ENCODE results near the gene WAC.
"Not testable (repeated sequence)": the region's sequence is repeated elsewhere in the genome, so short reads cannot be mapped to it uniquely, and the experiment has no call there.

The WAC gene

DNA sequence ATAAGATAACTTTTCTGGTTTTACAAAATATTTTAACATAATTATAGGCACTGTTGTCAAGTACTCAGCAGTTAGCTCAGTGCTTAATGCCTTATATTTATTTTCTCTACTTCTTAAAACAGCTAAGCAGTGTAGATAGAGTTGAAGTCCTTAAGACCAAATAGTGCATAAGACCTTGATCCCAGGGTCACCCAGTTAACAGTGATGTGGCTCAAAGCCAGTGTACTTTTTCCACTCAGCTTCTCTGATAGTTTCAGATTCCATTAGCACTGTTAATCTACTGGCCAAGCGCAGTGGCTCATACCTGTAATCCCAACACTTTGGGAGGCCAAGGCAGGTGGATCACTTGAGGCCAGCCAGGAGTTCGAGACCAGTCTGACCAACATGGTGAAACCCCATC lies 83.6 kb downstream of the WAC start:
- DNase-seq (ENCODE audit: low spot score) = no peak

DNA sequence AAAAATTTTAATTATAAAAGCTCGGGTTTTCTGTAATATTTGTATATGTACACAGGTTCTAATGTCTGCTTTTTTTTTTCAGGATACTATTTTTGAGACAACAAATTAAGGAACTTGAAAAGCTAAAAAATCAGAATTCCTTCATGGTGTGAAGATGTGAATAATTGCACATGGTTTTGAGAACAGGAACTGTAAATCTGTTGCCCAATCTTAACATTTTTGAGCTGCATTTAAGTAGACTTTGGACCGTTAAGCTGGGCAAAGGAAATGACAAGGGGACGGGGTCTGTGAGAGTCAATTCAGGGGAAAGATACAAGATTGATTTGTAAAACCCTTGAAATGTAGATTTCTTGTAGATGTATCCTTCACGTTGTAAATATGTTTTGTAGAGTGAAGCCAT lies 86.5 kb downstream of the WAC start:
- DNase-seq (ENCODE audit: low spot score) = no peak

DNA sequence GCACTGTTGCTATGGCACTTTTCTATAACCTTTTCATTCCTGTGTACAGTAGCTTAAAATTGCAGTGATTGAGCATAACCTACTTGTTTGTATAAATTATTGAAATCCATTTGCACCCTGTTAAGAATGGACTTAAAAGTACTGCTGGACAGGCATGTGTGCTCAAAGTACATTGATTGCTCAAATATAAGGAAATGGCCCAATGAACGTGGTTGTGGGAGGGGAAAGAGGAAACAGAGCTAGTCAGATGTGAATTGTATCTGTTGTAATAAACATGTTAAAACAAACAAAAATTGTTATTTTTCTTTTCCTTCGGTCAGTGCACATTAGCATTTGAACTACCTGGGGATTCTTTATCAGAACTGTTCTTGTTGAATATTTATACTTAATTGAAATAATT lies 87.3 kb downstream of the WAC start:
- no peak for DNase-seq (ENCODE audit: low spot score)

DNA sequence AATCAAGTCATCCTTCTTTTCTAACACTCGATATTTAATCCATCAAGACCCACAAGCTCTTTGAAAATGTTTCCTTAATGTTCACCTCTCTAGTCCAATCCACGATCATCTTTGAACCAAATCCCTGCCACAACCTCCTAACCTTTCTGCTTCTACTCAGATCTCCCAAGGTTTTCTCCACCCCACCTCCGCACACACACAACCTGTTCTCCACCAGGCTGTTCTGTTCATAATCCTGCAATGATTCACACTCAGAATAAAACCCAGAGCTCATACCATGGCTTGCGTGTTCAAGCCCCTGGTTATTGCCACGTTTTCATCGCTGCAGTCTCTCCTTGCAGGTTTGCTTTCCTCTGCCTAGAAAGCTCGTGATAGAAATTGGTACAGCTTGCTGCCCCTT lies 90.6 kb downstream of the WAC start:
- no peak for DNase-seq (ENCODE audit: low spot score)

DNA sequence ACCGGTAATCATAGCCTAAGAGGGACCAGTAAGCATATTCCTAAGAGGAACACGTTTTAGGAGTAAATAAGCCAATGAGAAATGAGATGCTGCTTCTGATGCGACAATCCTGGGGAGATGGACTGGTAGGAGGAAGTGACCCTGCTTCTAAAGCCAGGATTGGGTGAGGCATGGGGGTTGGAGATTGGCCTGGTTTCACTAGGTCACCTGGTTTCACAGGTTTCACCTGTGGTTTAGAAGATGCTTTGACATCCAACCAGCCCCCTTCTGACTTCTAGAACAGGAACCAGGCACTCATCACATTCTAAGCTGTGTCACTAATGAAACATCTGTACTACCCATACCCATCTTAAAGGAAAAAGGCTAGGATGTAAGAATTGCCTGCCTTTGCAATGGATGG lies 91.4 kb downstream of the WAC start:
- DNase-seq (ENCODE audit: low spot score) = no peak

DNA sequence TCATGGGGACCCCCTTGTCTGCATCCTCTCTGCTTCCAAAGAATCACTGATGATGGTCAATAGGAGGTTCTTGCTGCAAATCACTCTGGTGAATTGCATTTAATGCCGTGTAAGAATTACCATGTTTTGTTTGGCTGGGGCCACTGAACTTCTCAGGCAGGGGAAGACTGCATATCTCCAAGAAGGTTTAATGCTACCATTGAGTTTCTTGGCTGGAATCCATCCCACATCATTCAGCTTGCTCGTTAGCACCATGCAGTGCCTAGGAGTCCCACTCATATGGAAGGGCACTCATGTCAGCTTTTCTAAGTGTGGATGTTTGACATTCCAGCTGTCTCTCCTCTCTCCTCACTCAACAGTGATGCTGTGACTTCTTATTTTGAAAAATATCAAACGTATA lies 94.2 kb downstream of the WAC start:
- no peak for DNase-seq (ENCODE audit: low spot score)

DNA sequence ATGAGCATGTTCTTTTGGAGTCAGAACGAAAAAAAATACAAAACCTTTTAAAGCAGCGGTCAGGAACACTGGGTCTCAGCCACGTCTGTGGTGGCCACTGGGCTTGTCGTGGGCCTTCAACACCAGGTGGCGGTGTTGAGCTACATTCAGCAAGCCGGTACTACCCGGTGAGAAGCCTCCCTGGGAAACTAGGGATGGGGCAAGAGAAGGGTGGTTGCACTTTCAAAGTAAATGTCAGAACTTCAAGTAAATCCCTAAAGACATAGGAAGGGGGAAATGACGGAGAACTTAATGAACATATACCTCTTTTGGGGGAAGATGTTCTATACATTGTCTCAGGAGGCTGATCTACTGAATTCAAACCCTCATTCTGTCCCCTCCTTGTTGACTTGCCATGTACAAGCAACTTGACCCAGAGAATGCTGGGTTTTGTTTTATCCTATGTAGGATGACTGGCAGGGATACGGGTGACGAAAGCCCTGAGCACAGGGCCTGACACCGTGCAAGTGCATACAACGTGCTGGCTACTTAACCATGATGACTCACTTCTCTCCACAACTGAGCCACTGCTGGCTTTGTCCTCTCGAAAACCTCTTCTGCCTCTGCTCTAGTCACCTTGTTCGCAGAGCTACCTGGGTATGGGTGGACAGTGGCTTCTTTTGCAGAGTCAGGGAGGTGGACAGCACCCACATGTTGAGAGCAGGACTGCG lies 95.4 kb downstream of the WAC start:
- DNase-seq (ENCODE audit: low spot score) = peak; percentile 78

DNA sequence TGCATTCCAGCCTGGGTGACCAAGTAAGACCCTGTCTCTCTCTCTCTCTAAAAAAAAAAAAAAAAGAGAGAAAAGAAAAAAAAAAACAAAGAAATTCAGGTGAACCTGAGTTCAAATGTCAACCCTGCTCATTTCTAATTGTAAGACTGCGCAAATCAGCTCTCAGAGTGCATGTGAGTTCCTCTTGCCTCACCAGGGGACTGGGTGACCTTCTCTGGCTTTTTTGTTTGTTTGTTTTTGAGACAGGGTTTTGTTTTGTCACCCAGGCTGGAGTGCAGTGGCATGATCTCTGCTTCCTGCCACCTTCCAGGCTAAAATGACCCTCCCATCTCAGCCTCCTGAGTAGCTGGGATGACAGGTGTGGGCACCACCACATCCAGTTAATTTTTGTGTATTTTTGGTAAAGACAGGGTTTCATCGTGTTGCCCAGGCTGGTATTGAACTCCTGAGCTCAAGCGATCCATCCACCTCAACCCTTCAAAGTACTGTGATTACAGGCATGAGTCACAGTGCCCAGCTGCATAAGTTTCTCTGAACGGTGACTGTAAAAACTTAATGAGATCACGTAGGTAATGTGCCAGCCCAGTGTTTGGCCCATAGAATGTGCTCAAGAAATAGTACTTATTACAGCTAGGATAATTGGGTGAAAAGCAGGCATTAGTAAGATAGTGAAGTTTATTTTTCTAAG lies 99.1 kb downstream of the WAC start:
- DNase-seq (ENCODE audit: low spot score) = no peak

DNA sequence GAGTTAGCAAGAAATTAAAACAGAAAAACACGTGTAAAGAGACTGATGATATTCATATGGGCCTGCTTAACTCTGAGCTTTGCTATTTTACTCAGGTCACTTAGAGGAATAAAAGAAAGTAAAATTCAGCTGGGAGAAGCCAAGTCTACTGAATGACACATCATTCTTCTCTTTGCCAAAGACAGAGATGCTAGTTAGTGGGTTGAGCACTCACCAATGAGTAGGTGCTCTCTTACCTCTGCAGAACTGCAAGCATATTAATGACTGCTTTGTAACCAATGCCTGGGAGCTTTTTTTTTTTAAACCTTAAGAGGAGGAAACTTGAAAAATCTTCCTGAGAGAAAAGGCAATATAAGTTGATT lies 99.6 kb downstream of the WAC start:
- DNase-seq (ENCODE audit: low spot score) = no peak

DNA sequence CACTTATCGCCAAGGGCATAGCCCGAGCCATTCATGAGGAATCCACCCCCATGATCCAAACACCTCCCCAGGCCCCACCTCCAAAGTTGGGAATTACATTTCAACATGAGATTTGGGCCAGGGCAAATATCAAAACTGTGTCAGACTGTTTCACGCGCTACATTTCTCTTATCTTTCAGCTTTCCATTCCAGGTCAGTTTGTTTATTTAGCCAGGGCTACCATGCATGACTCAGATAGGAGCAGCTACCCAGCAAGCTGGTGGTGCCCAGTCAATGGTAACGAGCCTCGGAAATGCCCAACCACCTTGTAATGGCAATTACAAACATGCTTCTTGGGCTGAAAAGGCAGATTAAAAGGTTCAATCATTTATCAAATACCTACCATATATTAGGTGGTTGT lies 100.8 kb downstream of the WAC start:
- no peak for DNase-seq (ENCODE audit: low spot score)

DNA sequence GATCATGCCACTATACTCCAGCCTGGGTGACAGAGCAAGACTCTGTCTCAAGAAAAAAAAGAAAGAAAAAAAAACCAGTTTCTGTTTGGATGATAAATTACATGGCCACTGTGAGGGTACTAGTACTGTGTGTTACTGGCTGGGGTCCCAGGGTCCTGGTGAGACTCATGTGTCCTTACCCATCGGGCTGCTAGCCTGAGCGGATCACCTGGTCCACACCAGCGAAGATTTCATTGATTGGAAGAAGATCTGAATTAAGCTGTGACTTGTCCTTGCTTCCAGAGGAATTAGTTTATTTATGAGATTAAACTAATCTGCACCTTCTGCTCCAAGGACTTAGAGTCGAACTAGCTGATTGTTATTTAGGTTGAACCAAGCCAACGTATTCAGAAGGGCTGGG lies 104.4 kb downstream of the WAC start:
- DNase-seq (ENCODE audit: low spot score) = no peak

DNA sequence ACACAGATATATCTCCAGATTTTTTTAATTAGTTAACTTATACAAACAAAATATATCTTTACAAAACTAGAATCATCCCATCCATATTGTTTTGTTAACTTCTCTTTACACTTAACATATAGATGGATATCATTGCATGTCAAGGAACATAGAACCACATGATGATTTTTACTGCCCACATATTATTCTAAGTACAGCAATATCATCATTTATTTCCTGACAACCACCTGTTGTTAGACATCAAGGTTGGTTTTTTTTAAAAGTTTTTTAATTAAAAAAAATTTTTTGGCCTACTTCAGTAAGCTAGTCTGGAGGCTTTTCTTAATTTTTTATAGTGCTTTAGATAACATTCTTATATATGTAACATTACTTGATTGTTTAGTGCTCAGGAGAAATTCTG lies 105.5 kb downstream of the WAC start:
- DNase-seq (ENCODE audit: low spot score) = no peak

DNA sequence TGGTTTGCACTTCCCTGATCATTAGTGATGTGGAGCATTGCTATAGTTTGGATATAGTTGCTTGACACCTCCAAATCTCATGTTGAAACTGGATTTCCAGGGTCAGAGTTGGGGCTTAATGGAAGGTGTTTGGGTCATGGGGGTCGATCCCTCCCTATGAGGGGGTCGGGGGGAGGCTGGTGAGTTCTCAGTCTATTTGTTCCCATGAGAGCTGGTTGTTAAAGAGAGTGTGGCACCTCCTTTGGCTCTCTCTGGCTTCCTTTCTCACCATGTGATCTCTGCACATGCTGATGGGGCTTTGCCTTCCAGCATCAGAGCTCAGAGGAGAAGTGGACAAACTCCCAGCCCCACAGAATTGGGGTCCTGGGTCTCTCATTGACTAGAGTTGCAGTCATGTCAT lies 107.6 kb downstream of the WAC start:
- DNase-seq (ENCODE audit: low spot score) = no peak

DNA sequence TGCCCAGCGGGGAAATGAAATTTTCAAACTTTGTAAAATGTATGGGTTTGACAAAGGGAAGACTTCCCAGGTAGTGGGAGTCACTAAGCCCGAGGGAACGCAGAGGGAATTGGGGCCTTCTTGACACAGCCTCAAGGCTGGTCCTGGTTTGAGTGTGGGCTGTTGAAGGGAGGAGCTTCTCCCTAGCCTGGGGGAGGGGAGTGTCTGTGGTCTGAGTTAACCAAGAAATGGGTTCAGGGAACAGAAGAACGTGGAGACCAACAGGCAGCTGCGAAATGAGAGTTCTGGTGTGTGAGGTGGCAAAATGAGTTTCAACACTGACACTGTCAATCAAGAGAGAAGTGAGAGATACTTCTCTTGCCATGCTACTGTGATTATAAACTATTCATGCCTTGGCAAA lies 111.7 kb downstream of the WAC start:
- DNase-seq (ENCODE audit: low spot score) = no peak

DNA sequence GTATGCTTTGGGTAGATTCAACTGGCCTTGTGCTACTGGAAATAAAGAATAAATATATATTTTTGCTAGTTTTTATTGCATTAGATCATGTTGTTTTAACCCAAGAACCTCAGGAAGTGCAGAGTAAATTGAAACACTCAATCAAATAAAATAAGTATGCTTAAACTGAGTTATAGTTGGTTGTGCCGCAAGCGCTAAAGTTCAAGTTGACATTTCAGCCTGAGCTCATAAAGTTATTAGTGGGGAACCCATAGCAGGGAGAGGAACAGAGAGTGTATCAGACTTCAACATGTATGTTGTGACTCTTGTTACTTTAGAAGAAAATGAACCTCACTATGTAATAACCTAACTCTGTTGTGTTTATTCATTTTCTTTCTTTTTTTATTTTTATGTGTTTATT lies 119.2 kb downstream of the WAC start:
- DNase-seq (ENCODE audit: low spot score) = no peak

DNA sequence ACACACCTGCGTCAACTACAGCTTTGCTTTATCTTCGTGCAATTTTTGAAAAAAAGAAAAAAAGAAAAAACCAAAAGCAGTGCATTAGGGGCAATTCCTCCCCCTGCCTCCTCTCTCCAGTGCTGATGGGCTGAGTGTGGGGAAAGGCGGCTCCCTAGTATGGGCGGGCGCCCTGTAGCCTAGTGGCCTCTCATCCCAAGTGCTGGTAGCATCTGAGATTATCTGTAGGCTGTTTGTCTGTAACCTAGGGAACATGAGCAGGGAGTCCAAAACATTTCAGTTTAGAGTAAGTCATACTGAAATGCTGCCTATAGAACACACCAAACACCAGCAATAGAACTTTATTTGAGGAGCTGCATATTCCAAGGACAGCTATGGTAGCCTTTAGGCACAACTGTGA lies 119.8 kb downstream of the WAC start:
- no peak for DNase-seq (ENCODE audit: low spot score)

DNA sequence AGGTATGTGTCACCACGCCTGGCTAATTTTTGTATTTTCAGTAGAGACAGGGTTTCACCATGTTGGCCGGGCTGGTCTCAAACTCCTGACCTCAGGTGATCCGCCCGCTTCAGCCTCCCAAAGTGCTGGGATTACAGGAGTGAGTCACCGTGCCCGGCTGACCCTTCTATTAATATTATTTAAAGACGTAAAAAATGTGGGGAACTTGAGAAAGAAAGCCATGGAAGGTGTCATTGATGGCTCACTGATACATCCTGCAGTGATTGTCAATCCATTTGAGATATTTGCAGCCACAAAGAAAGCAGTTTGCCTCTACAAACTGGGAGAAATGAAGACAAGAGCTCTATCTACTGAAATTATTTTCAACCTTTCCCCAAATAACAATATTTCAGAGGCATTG lies 125.9 kb downstream of the WAC start:
- not testable (repeated sequence) for DNase-seq (ENCODE audit: low spot score)

DNA sequence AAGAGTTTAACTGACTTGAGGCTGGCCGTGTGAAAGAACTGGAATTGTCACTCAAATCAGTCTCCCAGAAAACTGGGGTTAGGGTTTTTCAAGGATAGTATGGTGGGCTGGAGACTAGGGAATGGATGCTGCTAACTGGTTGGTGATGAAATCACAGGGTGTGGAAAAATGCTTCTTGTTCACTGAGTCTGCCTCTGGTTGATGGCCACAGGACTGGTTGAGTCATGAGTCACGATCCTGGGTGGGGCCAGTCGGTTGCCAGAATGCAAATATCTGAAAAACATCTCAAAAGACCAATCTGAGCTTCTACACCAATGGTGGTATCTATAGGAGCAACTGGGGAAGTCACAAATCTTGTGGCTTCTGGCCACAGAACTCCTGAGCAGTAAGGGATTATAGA lies 128.1 kb downstream of the WAC start:
- DNase-seq (ENCODE audit: low spot score) = no peak

DNA sequence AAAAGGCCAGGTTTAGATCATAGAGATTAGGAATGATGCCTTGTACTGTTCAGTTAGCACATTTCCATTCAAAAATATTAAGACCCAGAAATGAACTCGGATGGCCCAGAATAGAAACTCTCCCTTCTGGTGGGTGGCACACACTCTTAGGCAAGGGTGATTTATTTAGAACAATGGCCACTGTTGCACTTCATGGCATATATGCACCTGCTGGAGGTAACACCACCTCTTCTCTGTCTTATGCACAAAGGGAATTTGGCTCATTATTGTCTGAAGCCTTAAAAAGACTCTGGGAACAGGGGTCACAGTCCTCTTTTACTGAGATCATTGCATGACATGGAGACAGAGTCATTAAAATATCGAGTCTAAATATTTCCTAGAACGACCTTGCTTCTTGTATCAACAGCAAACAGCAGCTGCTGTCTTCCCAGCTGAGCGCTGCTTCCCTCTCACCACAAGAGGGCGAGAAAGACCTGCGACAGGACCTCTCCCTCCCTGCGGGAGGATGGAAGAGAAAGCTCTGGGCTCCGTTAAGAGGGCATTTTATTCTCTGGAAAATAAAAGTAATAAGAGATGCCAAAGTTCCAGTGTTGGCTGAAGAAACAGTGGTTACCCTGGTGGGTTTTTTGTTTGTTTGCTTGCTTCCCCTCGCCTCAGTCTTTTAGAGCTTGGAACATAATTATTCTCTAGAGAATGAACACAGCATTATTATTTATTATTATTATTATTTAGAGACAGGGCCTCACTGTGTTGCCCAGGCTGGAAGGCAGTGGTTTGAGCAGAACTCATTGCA lies 130.9 kb downstream of the WAC start:
- DNase-seq (ENCODE audit: low spot score) = peak; percentile 57

DNA sequence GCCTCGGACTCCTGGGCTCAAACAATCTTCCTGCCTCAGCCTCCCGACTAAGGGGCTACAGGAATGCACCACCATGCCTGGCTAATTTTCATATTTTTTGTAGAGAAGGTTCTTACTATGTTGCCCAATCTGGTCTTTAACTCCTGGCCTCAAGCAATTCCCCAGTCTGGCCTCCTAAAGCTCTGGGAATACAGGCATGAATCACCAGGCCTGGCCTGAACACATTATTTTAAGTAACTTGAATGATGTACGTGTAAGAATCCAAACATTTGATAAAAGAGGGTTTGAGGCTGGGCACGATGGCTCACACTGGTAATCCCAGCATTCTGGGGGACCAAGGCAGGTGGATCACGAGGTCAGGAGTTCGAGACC lies 131.4 kb downstream of the WAC start:
- DNase-seq (ENCODE audit: low spot score) = no peak

DNA sequence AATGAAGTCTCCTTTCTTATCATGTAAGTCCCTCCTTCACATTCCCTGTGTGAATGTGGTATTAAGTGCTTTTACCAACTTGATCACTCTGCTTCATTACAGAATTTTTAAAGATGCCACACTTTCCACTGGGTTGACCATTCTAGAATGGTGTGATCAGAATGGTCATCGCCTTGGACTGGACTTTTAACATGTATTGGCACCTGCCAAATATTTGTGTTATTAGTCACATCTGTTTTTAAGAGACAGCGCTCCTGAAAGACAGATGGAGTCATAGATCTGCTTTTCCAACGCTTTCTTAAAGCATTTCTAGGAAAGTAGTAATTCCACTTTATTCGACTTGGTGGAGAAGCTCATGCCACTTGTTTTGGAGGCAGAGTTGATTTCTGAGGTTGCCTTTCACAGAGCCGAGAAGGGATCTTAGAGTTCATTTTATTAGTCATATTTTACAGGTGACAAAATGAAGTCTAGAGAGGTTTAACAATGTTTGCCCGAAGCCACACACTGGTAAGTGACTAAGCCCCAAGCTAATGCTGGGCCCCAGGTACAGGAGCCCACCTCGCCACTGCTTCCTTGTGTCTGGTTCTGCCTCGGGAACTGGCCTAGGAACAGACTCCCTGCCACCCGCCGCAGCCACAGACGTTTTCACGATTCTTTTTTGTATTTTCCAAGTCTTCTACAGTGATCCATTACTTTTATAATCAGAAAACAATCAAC lies 134.0 kb downstream of the WAC start:
- DNase-seq (ENCODE audit: low spot score) = no peak

DNA sequence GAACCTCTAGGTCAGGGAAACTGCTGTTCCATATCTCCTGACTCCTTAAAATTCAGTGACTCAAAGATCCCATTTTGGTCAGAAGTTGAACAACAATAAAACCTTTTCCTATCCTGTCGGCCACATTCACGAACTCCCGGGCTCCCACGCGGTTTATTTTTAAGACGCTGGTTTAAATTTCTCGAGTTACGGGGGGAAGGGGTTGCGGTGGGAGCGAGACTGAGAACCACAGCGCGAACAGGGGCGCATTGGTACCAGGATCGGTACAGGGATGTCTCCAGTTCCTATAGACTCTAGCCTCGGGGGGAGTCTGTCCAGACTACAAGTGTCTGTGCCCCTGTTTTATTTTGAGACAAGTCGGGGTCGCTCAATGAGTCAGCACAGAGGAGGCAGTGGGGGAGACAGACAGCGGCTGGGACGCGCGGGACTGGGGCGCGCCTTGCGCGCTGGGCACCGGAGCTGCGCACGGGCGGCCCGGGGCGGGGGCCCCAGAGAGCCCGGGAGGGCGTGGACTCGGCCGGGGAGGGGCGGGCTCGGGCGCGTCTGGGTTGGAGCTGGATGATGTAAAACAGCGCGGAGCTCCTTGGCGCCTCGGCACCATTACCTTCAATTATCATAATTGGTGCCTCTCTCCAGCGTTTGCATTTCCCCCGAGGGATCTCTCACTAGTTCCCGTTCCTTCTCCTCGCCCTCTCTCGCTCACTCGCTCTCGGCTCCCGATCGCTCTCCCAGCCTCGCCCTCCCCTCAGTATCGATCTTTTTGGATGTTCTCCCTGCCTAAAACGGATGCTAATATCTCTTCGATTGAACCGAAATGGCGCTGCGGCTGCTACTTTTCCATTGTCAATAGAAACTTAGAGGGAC lies 135.7 kb downstream of the WAC start:
- no peak for DNase-seq (ENCODE audit: low spot score)
